Colonic mucosa (tissue), 4 donors: ENCODE results near the gene TOM1. TPM values are rescaled to one million over a fixed set of nuclear protein-coding genes. Genes with fewer than 3 reads are reported as not detected.

Experiments used
- DNase-seq: peaks from one replicate; pipeline ENCODE4 v3.0.0-alpha.2; 2020
- H3K27ac ChIP-seq: fragments of 200-600 bp; one replicate; pipeline ENCODE4 v1.8.0; 2021
- H3K27me3 ChIP-seq: fragments of 200-600 bp; one replicate; pipeline ENCODE4 v1.8.0; 2021
- H3K36me3 ChIP-seq: fragments of 200-600 bp; one replicate; pipeline ENCODE4 v1.8.0; 2021
- H3K4me1 ChIP-seq: fragments of 200-600 bp; one replicate; pipeline ENCODE4 v1.8.0; 2021; ENCODE audit warnings: mild to moderate bottlenecking
- H3K4me3 ChIP-seq: fragments of 200-600 bp; one replicate; pipeline ENCODE4 v1.8.0; 2021
- H3K9ac ChIP-seq, 2 donors: one replicate each; pipeline ENCODE4 v1.7.0; 2013; ENCODE audit warnings: control low read depth in 2 of 2, low read depth in 2 of 2, low read length in 2 of 2
- H3K9me3 ChIP-seq: fragments of 200-600 bp; one replicate; pipeline ENCODE4 v1.8.0; 2021
- CTCF ChIP-seq: fragments of 200-600 bp; IDR thresholded peaks from one replicate; pipeline ENCODE4 v1.8.0; 2022; ENCODE audit warnings: antibody characterized with exemption, mild to moderate bottlenecking
- intact Hi-C: fragments of 100-400 bp; cut with DNase I; formaldehyde crosslinking; loops from one replicate; pipeline ENCODE4 v1.14.1; 2022
- total RNA-seq, 2 donors: library from RNA; stranded (reverse); fragmentation: NEBNext Ultra II Directional in 1 of 2; extraction: Animal tissue kit (Norgen Biotek cat#: 25700) in 1 of 2; gene quantifications; one replicate each; pipeline ENCODE4 v1.2.1, GENCODE V29; 2021
- donor health status: healthy.
- donor health status: DM: no; HTN: no; CAD: no.
- donor health status: DM: no; HTN: no; CAD: no.

Gene TOM1
- total RNA-seq, 2 donors from 2014 or later, result 43.0 to 60.3 TPM

- H3K27ac ChIP-seq, result no peak overlapping the region
Measured at GRCh38 chr22:35316751-35317150, 17.1 kb downstream of the TOM1 start.

GRCh38 chr22:35317680-35318290 lies 18.1 kb downstream of the TOM1 start:
- no peak for DNase-seq
- TF ChIP-seq CTCF, result no peak
- no peaks in the 10 kb centered on the region for H3K9me3 ChIP-seq
- intact Hi-C loops, result no loop called here
- H3K27ac ChIP-seq, result no peak overlapping the region
- H3K36me3 ChIP-seq, result peaks cover 3% of the 10 kb centered on the region
- no peak overlapping the region for H3K4me3 ChIP-seq
- no peak overlapping the region for H3K9ac ChIP-seq
- peaks cover 19% of the 10 kb centered on the region for H3K4me1 ChIP-seq
- no peaks in the 10 kb centered on the region for H3K27me3 ChIP-seq

More at GRCh38 chr22:35316751-35317150, 17.1 kb downstream of the TOM1 start:
- intact Hi-C loops, result no loop called here
- Histone ChIP-seq H3K4me1 (peaks cover 21% of the 10 kb centered on the region), H3K9me3 (no peaks in the 10 kb centered on the region), H3K4me3 (no peak overlapping the region), H3K36me3 (peaks cover 2% of the 10 kb centered on the region), H3K27me3 (no peaks in the 10 kb centered on the region), H3K9ac (no peak overlapping the region)
- TF ChIP-seq CTCF, result no peak
- DNase-seq, result no peak

GRCh38 chr22:35318346-35319215 lies 18.9 kb downstream of the TOM1 start:
- Histone ChIP-seq H3K4me1 (peaks cover 13% of the 10 kb centered on the region), H3K9ac (no peak overlapping the region), H3K4me3 (no peak overlapping the region), H3K9me3 (no peaks in the 10 kb centered on the region), H3K27ac (no peak overlapping the region), H3K36me3 (peaks cover 4% of the 10 kb centered on the region), H3K27me3 (no peaks in the 10 kb centered on the region)
- intact Hi-C loops, result no loop called here
- DNase-seq, result no peak
- no peak for TF ChIP-seq CTCF

- Histone ChIP-seq H3K27ac (no peak overlapping the region), H3K9me3 (no peaks in the 10 kb centered on the region), H3K9ac (no peak overlapping the region), H3K4me3 (no peak overlapping the region), H3K27me3 (no peaks in the 10 kb centered on the region), H3K4me1 (peaks cover 8% of the 10 kb centered on the region), H3K36me3 (peaks cover 10% of the 10 kb centered on the region)
- TF ChIP-seq CTCF, result no peak
- DNase-seq, result no peak
- intact Hi-C loops, result no loop called here
Measured at GRCh38 chr22:35319244-35319985, 19.7 kb downstream of the TOM1 start.

- H3K4me3 ChIP-seq, result no peak overlapping the region
- peaks cover 10% of the 10 kb centered on the region for H3K36me3 ChIP-seq
- H3K27ac ChIP-seq, result no peak overlapping the region
- no peak overlapping the region for H3K9ac ChIP-seq
- no peaks in the 10 kb centered on the region for H3K9me3 ChIP-seq
- no peaks in the 10 kb centered on the region for H3K27me3 ChIP-seq
- intact Hi-C loops, result no loop called here
- no peaks in the 10 kb centered on the region for H3K4me1 ChIP-seq
- DNase-seq, result no peak
- no peak for TF ChIP-seq CTCF
Measured at GRCh38 chr22:35322126-35322525, 22.4 kb downstream of the TOM1 start.
